GM11168 (cell line): ENCODE results near the gene ROPN1L.
"Not testable (repeated sequence)": the region's sequence is repeated elsewhere in the genome, so short reads cannot be mapped to it uniquely, and the experiment has no call there.

Experiments
- in situ Hi-C: fragments of 300-500 bp; cut with MboI; formaldehyde crosslinking; loops from one replicate; pipeline ENCODE4 v1.12.0; 2022; ENCODE audit warnings: low sequenced_read_pairs; ENCODE audit not compliant: unreplicated experiment

The ROPN1L gene

DNA sequence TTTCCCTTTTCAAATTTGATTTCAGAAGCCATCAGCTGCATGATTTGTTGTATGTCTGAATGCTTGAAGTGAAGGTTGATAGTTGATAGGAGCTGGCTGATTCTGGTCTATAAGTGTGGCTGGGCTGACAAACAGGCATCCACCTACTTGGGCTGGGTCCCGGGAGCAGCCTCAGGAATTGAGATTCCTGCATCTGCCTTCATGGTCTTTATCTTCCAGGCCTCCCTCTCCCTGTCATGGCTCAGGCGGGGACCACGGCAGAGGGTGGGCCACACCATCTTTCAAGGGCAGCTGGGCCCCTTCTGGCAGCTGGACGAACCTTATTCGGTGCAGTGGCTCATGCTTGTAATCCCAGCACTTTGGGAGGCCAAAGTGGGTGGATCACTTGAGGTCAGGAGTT lies 55.9 kb downstream of the ROPN1L start:
- in situ Hi-C loops: no loop called here

- in situ Hi-C loops: no loop called here
These were observed 56.7 kb downstream of the ROPN1L start for GRCh38 chr5:10498350-10498749.

- in situ Hi-C loops: no loop called here
These were observed 57.4 kb downstream of the ROPN1L start for GRCh38 chr5:10499066-10499465.

DNA sequence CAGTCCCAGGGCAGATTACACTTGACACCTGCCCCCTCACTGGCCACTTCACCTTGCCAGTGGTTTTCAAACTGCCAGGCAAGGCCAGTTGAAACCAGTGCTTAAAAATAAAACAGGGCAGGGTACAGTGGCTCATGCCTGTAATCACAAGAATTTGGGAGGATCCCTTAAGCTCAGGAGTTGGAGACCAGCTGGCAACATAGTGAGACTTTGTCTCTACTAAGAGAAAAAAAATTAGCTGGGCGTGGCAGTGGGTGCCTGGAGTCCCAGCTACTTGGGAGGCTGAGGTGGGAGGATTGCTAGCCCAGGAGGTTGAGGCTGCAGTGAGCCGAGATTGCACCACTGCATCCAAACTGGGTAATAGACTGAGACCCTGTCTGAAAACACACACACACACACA lies 58.1 kb downstream of the ROPN1L start:
- in situ Hi-C loops: no loop called here

DNA sequence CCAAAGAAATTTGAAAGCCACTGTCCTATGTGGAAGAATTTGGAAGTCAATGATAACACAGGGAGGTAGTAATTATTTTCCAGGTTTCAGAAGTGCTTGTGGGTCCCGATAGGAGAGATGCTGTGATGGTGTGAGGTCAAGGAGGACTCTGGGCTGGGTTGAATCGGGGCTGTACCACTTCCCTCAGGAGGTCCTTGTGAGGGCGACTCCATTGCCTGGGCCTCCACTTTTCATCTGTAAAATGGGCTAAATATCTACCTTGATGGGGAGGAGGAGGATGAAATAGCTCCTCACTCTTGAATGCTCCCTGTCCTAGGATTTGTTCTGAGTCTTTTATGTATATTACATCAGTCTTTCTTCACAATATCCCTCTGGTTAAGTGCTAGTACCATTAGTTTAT lies 59.0 kb downstream of the ROPN1L start:
- in situ Hi-C loops: no loop called here

DNA sequence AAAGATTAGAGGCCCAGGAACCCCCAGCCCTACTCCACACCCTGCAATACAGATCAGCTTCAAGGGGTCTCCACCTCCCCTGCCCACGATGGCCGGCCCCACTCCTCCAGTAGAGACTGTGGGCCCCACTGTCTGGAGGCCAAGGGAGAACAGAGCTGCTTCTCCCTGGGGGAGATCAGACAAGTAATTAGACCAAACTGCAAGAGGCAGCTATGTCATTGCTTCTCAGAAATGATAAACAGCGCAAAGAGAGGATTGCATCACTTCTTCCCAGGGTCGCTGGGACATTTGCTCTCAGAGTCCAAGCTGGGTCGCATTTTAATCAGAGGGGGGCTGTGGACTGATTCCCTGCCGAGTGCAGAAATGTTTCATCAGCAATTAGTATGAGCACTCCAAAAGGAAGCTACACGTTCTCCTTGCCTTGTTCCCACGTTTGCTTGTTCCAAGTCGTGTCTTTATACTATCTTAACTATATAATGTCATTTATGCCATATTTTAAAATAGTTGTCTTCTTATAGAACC lies 59.9 kb downstream of the ROPN1L start:
- in situ Hi-C loops: no loop called here

DNA sequence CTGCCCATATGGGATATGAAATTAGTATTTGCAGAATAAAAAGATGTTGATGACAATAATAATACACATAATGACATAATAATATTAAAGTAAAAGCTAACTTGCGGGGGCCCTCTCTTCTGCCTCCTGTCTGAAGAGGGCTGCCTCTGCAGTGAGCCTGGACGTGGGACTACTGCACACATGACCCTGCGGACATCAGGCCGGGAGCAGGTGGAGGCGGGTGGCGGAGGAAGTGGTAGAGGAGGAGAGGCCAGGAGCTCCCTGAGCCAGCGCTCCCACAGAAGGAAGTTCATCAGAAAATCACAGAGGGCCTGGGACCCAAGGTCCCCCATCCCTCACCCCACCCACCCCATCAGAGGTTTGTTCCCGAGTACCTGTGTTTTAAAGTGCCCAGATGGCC lies 60.5 kb downstream of the ROPN1L start:
- in situ Hi-C loops: no loop called here

DNA sequence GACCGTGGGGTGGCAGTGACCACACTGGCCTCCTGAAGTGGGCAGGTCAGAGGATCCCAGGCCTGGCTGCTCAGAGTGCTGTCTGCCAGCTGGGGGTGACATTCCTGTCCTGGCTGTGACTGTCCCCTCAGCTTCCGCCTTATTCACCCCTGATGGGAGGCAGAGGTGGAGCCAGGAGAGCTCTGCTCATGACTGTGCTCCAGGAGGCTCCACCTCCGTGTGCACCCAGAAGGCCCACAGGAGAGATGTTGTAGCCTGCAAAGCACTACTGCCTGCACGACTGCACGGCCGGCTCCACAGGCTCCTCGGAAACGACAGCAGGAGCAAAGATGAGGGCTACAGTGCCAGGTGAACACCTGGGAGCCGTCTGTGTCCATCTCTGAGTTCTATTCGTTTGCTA lies 60.9 kb downstream of the ROPN1L start:
- in situ Hi-C loops: no loop called here

DNA sequence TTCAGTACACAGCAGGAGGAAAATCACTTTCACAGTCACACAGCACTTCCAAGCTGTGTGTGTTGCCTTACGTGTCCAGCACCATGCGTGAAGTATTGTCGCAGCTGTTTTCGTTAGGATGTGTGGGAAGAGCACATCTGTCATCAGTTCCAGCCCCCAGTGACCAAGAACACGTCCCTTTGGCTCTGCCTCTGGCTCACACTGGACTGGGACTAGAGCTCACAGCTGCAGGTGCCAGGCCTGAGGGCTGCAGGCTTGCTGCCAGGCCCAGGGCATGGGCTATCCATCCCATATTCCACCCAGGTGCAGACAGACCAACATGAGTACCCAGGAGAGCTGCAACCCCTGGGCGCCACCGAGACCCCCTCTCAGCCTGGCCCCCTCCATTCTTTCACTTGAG lies 61.6 kb downstream of the ROPN1L start:
- in situ Hi-C loops: no loop called here

GRCh38 chr5:10503997-10504793 lies 62.5 kb downstream of the ROPN1L start:
- in situ Hi-C loops: no loop called here

GRCh38 chr5:10505517-10506095 lies 63.9 kb downstream of the ROPN1L start:
- in situ Hi-C loops: no loop called here

GRCh38 chr5:10506535-10506934 lies 64.9 kb downstream of the ROPN1L start:
- in situ Hi-C loops: no loop called here

DNA sequence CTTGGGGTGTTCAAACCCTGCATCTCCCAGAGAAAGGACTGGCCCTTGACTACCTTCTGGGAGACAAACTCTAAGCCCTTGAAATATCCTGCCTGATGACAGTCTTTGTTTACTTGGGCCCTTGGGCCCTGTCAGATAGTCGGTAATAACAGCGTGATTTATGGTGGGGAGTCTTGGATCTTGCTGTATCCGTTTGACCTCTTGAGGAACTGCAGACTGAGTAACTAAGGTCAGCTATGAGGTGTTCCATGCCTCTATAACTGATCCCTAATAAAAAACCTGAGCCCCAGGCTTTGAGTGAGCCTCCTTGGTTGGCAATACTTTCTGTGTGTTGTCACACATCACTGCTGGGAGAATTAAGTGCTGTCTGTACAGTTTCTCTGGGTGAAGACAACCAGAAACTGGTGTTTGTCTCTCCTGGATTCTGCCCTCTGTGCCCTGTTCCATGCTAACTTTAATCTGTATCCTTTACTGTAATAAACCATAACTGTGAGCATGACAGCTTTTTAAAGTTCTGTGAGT lies 66.0 kb downstream of the ROPN1L start:
- in situ Hi-C loops: no loop called here

- in situ Hi-C loops: no loop called here
These were observed 67.9 kb downstream of the ROPN1L start for GRCh38 chr5:10509575-10509974.

DNA sequence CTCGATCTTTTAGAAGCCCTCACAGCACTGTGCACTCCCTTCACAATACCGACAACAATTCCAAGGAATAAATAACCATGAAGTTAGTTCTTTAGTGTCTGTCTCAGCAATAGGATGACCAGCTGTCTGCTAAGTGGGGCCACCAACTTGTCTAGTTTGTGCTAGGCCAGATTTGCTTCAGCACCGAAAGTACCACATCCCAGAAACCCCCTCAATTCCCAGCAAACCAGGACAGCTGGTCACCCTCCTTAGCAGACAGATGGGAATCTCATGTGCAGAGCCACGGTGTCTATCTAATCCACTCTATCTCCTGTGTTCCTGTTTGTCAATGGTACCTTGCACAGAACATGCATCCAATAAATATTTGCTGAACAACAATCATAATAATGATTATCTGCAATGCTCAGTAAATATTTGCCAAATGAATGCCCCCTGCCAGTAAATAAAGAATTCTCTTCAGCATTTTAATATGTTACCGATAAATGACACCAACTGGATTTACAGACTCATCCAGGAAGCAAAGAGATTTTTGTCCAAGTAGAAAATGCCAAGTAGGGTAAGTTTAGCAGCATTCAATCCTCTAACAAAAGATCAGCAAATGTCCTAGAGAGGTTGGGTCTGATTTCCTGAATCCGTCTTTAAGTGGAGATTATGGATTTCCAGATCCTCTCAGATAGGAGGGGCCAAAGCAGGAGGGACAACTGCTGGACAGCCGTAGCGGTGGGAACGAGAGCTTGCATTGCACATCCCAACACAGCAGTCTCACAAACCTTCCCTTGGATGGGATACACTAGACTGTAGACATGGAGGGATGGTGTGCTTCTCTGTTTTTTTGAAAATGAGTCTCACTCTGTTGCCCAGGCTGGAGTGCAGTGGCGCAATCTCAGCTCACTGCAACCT lies 70.3 kb downstream of the ROPN1L start:
- in situ Hi-C loops: no loop called here

GRCh38 chr5:10513501-10514442 lies 72.1 kb downstream of the ROPN1L start:
- in situ Hi-C loops: no loop called here

- in situ Hi-C loops: not testable (repeated sequence)
These were observed 72.9 kb downstream of the ROPN1L start for GRCh38 chr5:10514572-10514971.
